GM19467 (cell line): ENCODE measurements around the gene HYCC2.
"Not testable (repeated sequence)": the region's sequence is repeated elsewhere in the genome, so short reads cannot be mapped to it uniquely, and the experiment has no call there.

Experiments
- ATAC-seq: cut with Tn5 transposase; IDR thresholded peaks from one replicate; pipeline ENCODE4 v1.9.1; 2021; ENCODE audit warnings: mild to moderate bottlenecking, moderate library complexity; ENCODE audit not compliant: unreplicated experiment

Gene HYCC2

GRCh38 chr2:201073071-201073470 lies 1.6 kb upstream of the HYCC2 start:
- ATAC-seq = no peak

- ATAC-seq = no peak
Observed at GRCh38 chr2:201072201-201072530, 695 bp upstream of the HYCC2 start.

GRCh38 chr2:201070948-201071478 lies 458 bp downstream of the HYCC2 start:
- ATAC-seq = peak; percentile 17

- no peak for ATAC-seq
Observed at GRCh38 chr2:201064797-201065329, 6.6 kb downstream of the HYCC2 start.

GRCh38 chr2:201063516-201063915 lies 8.0 kb downstream of the HYCC2 start:
- not testable (repeated sequence) for ATAC-seq

- no peak for ATAC-seq
Observed at GRCh38 chr2:201059961-201060755, 11.3 kb downstream of the HYCC2 start.

GRCh38 chr2:201058914-201059313 lies 12.6 kb downstream of the HYCC2 start:
- no peak for ATAC-seq

GRCh38 chr2:201057715-201058248 lies 13.7 kb downstream of the HYCC2 start:
- ATAC-seq = no peak

GRCh38 chr2:201057087-201057521 lies 14.4 kb downstream of the HYCC2 start:
- ATAC-seq = no peak

- ATAC-seq = no peak
Observed at GRCh38 chr2:201049455-201049854, 22.0 kb downstream of the HYCC2 start.

GRCh38 chr2:201046881-201047280 lies 24.6 kb downstream of the HYCC2 start:
- ATAC-seq = no peak

GRCh38 chr2:201043050-201043449 lies 28.4 kb downstream of the HYCC2 start:
- not testable (repeated sequence) for ATAC-seq

- not testable (repeated sequence) for ATAC-seq
Observed at GRCh38 chr2:201042451-201042850, 29.0 kb downstream of the HYCC2 start.

GRCh38 chr2:201040867-201041628 lies 30.4 kb downstream of the HYCC2 start:
- ATAC-seq = no peak

GRCh38 chr2:201038855-201039254 lies 32.6 kb downstream of the HYCC2 start:
- no peak for ATAC-seq

- not testable (repeated sequence) for ATAC-seq
Observed at GRCh38 chr2:201038361-201038760, 33.1 kb downstream of the HYCC2 start.

GRCh38 chr2:201034355-201034754 lies 37.1 kb downstream of the HYCC2 start:
- not testable (repeated sequence) for ATAC-seq

- no peak for ATAC-seq
Observed at GRCh38 chr2:201024518-201024917, 47.0 kb downstream of the HYCC2 start.

- no peak for ATAC-seq
Observed at GRCh38 chr2:201021914-201022313, 49.6 kb downstream of the HYCC2 start.
